H1 (cell line): ENCODE data around the gene LRP5.

ENCODE experiments used
- BACH1 ChIP-seq: IDR thresholded peaks from 2 replicates; pipeline ENCODE4 v1.6.1; 2012; ENCODE audit warnings: low read length, improper control_type of control experiment
- JUN ChIP-seq: IDR thresholded peaks from 2 replicates; pipeline ENCODE4 v1.6.1; 2011; ENCODE audit warnings: low read depth, mild to moderate bottlenecking, improper control_type of control experiment, low read length
- TF ChIP-seq, protein P1 (sequence below), 3 experiments: IDR thresholded peaks; 1 replicate in 2 of 3; 2 replicates in 1 of 3; pipeline versions ENCODE4 v1.5.1 to v1.6.1; 2011; ENCODE audit warnings: low read length in 3 of 3, mild to moderate bottlenecking in 3 of 3, inconsistent platforms in 2 of 3, low read depth in 1 of 3, moderate library complexity in 1 of 3; ENCODE audit not compliant: insufficient read depth in 1 of 3; ENCODE audit errors: control extremely low read depth in 1 of 3
- TF ChIP-seq, protein P2 (sequence below): IDR thresholded peaks from 2 replicates; pipeline ENCODE4 v1.6.1; 2012; ENCODE audit warnings: inconsistent platforms

DNA sequence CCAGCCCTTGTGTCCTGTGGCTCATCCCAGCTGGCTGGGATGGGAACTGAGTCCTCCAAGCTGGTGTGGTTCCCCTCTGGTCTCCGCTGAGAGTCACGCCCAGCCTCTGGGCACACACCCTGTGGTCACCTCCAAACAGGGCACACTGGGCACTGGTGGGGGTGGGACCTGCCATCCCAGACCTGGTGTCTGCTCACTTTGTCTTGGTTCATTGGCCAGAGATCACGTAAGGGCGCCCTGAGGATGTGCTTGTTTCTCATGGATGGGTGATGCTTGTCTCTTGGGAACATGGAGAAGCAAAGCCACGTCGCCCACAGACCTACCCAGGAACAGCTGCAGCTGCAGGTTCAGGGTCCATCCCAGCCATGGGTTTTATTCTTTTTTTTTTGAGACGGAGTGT is 43.1 kb downstream of the LRP5 start:
- TF ChIP-seq BACH1 (no peak), JUN (no peak)
- TF ChIP-seq, protein P1, sequence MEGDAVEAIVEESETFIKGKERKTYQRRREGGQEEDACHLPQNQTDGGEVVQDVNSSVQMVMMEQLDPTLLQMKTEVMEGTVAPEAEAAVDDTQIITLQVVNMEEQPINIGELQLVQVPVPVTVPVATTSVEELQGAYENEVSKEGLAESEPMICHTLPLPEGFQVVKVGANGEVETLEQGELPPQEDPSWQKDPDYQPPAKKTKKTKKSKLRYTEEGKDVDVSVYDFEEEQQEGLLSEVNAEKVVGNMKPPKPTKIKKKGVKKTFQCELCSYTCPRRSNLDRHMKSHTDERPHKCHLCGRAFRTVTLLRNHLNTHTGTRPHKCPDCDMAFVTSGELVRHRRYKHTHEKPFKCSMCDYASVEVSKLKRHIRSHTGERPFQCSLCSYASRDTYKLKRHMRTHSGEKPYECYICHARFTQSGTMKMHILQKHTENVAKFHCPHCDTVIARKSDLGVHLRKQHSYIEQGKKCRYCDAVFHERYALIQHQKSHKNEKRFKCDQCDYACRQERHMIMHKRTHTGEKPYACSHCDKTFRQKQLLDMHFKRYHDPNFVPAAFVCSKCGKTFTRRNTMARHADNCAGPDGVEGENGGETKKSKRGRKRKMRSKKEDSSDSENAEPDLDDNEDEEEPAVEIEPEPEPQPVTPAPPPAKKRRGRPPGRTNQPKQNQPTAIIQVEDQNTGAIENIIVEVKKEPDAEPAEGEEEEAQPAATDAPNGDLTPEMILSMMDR (IDR thresholded peaks at IDR 0.05; ENCODE audit: control extremely low read depth in 1 of 3, insufficient read depth in 1 of 3, low read depth in 1 of 3, low read length in 3 of 3) = no peak
- TF ChIP-seq, protein P2, sequence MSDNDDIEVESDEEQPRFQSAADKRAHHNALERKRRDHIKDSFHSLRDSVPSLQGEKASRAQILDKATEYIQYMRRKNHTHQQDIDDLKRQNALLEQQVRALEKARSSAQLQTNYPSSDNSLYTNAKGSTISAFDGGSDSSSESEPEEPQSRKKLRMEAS = no peak
